RWPE2 (cell line): ENCODE results near the gene BATF3.
A peak's percentile ranks its signal among the peaks of the same experiment; 100 is the strongest.

Experiments used
- ATAC-seq: fragments of 200-7000 bp; cut with Tn5 transposase; 3 replicates; pipeline ENCODE4 v1.9.1; 2021; ENCODE audit warnings: low read depth
- DNase-seq: peaks from one replicate; pipeline ENCODE4 v3.0.0-alpha.2; 2020; ENCODE audit warnings: low spot score
- H3K27ac ChIP-seq: fragments of 450-650 bp; 2 replicates; pipeline ENCODE4 v1.5.1; 2017; ENCODE audit warnings: mild to moderate bottlenecking; ENCODE audit not compliant: poor library complexity, severe bottlenecking
- H3K27me3 ChIP-seq: fragments of 250-450 bp; sonication (Bioruptor Pico); 2 replicates; pipeline ENCODE4 v1.5.1; 2021; ENCODE audit warnings: mild to moderate bottlenecking, moderate library complexity; ENCODE audit not compliant: insufficient read depth, poor library complexity, severe bottlenecking
- H3K36me3 ChIP-seq: fragments of 250-450 bp; sonication (Bioruptor Pico); 2 replicates; pipeline ENCODE4 v1.5.1; 2020; ENCODE audit warnings: low read depth, mild to moderate bottlenecking, moderate library complexity
- H3K4me1 ChIP-seq: fragments of 250-450 bp; sonication (Bioruptor Pico); 2 replicates; pipeline ENCODE4 v1.5.1; 2021; ENCODE audit warnings: mild to moderate bottlenecking, moderate library complexity; ENCODE audit not compliant: insufficient read depth, poor library complexity, severe bottlenecking
- H3K4me3 ChIP-seq: fragments of 250-450 bp; sonication (Bioruptor Pico); 2 replicates; pipeline ENCODE4 v1.5.1; 2021; ENCODE audit warnings: mild to moderate bottlenecking, moderate library complexity; ENCODE audit not compliant: severe bottlenecking
- H3K9me3 ChIP-seq: fragments of 250-450 bp; sonication (Bioruptor Pico); 2 replicates; pipeline ENCODE4 v1.5.1; 2021; ENCODE audit warnings: mild to moderate bottlenecking, moderate library complexity; ENCODE audit not compliant: severe bottlenecking
- TF ChIP-seq, protein P1 (sequence below): fragments of 450-650 bp; IDR thresholded peaks from one replicate; pipeline ENCODE4 v1.5.1; 2017; ENCODE audit warnings: mild to moderate bottlenecking, moderate library complexity; ENCODE audit not compliant: poor library complexity, severe bottlenecking

BATF3 gene

DNA sequence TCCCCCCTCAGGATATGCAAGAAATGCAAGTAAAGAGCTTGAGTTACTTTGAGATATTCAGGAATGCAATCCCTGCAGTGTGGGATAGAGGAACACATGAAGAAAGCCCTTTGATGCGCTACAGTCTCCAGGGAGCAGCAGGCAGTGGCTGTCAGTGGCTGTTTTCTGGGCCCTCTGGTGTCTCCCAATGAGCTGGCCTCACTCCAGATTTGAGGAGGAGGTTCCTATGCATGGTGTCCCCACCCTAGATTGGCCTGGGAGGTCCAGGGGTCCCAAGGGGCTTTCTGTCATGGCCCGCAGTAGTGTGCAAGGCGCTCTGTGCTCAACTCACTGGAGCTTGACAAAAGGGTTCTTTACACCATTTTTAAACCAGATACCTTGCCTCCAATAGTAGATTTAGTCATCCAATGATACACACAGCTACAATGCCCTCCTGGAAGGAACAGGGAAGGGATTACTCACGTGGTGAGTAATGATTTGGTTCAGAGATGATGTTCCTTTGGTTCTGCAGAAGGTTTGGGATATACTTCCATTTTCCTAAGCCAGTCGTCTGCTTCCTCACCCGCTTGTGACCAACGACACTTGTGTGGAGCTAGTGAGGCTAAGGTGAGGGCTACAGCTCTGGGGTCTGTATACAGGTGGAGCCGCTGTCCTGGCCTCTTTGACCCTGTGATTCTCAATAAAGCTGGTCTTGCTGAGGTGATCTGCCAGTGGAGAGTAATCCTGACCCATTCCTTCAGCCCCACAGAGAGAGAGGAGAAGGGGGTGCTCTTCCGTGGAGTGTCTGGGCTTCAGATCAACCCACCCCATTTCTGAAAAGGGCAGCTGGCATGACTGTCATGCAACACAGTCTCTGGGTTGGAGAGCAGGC lies 6.6 kb downstream of the BATF3 start:
- TF ChIP-seq, protein P1, sequence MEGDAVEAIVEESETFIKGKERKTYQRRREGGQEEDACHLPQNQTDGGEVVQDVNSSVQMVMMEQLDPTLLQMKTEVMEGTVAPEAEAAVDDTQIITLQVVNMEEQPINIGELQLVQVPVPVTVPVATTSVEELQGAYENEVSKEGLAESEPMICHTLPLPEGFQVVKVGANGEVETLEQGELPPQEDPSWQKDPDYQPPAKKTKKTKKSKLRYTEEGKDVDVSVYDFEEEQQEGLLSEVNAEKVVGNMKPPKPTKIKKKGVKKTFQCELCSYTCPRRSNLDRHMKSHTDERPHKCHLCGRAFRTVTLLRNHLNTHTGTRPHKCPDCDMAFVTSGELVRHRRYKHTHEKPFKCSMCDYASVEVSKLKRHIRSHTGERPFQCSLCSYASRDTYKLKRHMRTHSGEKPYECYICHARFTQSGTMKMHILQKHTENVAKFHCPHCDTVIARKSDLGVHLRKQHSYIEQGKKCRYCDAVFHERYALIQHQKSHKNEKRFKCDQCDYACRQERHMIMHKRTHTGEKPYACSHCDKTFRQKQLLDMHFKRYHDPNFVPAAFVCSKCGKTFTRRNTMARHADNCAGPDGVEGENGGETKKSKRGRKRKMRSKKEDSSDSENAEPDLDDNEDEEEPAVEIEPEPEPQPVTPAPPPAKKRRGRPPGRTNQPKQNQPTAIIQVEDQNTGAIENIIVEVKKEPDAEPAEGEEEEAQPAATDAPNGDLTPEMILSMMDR, result no peak
- Histone ChIP-seq H3K27ac (no peak overlapping the region), H3K36me3 (no peaks in the 10 kb centered on the region), H3K4me1 (no peaks in the 10 kb centered on the region), H3K27me3 (peaks cover 6% of the 10 kb centered on the region), H3K9me3 (no peaks in the 10 kb centered on the region), H3K4me3 (no peak overlapping the region)
- ATAC-seq (peak; percentile 71; the same call in 2 of the 3 replicates), DNase-seq (no peak)

DNA sequence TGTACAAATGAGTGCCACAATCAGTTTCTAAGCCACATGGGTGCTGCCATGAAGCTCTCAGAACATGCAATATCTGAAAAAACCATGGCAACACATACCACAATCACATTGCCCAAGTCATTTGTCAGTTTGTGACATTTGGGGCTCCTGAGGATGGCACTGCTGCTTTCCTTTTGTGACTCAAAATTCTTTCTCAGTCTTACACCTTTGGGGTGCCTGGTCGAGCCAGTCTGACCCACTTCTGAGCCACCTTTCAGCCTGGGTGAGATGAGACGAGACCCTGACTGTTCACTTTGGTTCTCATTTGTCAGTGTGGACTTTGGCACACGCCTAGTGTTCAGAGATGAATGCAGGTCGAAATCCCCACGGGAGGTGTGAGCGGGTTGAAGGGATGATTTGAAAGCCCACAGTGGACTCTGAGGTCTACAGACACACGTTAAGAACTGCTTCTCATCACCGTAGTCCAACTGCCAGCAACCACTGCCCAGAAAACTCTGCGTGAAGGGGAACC lies 8.0 kb downstream of the BATF3 start:
- no peaks in the 10 kb centered on the region for H3K36me3 ChIP-seq
- no peaks in the 10 kb centered on the region for H3K27me3 ChIP-seq
- H3K9me3 ChIP-seq, result no peaks in the 10 kb centered on the region
- no peak overlapping the region for H3K4me3 ChIP-seq
- ATAC-seq (no peak), DNase-seq (no peak)
- TF ChIP-seq, protein P1, result no peak
- no peaks in the 10 kb centered on the region for H3K4me1 ChIP-seq
- no peak overlapping the region for H3K27ac ChIP-seq

DNA sequence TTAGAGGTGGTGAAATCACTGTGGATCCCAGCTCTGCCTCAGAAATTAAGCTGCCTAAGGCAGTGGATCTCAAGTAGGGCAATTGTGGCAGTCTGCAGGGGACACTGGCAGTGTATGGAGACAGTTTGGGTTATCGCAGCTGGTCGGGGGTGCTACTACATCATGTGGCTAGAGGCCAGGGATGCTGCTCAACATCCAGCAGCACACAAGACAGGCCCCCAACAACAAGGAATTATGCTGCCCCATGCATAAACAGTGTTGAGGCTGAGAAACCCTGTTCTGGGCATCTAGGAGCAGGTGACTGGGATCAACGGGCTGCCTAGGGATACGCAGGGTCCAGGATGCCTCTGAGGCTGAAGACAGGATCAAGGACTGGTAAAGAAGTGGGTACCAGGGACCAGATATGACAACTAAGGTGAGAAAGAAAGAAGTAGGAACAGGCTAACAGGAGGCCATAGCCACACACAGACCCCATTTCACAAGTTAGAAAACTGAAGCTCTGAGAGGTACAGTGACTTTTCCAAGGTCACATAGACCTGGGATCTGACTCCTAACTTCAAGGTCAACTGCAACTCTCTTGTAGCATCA lies 8.7 kb downstream of the BATF3 start:
- Histone ChIP-seq H3K27ac (no peak overlapping the region), H3K9me3 (no peaks in the 10 kb centered on the region), H3K4me3 (no peak overlapping the region), H3K27me3 (no peaks in the 10 kb centered on the region), H3K36me3 (no peaks in the 10 kb centered on the region), H3K4me1 (no peaks in the 10 kb centered on the region)
- no peak for ATAC-seq
- DNase-seq, result no peak
- TF ChIP-seq, protein P1, result no peak

DNA sequence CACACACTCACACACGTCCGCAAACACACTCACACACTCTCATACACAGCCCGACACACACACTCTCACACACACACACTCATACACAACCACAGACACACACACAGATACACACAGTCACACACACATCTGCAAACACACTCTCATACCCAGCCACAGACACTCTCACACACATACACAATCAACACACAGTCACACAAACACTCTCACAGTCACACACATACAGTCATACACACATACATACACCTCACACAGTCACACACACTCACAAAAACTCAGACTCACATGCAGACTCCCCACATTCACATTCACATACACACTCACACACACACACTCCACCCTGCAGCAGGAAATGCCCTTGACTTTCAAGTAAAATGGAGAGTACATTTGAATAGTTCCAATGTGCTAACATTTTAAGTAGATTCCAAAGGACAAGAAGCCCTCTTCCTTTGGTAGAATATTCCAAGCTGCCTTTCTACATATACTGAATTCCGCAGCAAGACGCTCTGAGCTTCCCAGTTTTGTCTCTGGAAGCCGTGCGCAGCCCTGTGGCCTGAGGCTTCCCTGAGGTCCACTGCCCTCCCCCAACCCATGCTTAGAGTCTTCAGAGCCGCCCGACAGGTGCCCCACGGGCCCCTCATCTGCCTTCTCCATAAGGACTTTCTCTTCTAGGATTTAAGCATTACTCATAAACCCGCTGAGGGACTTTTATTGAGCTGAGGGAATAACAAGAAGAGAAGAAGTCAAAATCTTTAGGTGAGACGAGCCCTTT lies 9.7 kb downstream of the BATF3 start:
- Histone ChIP-seq H3K36me3 (no peaks in the 10 kb centered on the region), H3K27me3 (no peaks in the 10 kb centered on the region), H3K4me1 (no peaks in the 10 kb centered on the region), H3K27ac (no peak overlapping the region), H3K9me3 (no peaks in the 10 kb centered on the region), H3K4me3 (no peak overlapping the region)
- TF ChIP-seq, protein P1, result no peak
- no peak for DNase-seq
- no peak for ATAC-seq
